SK-N-DZ (cell line): Measurements from ENCODE around the gene LMBR1.
"Not testable (repeated sequence)": the region's sequence is repeated elsewhere in the genome, so short reads cannot be mapped to it uniquely, and the experiment has no call there.

ENCODE experiments used
- DNase-seq: peaks from one replicate; pipeline ENCODE4 v3.0.0-alpha.2; 2015; ENCODE audit warnings: low spot score

Gene LMBR1

DNA sequence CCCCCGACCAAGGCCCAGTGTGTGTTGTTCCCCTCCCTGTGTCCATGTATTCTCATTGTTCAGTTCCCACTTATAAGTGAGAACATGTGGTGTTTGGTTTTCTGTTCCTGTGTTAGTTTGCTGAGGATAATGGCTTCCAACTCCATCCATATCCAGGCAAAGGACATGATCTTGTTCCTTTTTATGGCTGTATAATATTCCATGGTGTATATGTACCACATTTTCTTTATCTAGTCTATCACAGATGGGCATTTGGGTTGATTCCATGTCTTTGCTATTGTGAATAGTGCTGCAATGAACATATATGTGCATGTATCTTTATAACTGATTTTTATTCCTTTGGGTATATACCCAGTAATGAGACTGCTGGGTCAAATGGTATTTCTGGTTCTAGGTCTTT, 191.2 kb downstream of the LMBR1 start:
- not testable (repeated sequence) for DNase-seq

DNA sequence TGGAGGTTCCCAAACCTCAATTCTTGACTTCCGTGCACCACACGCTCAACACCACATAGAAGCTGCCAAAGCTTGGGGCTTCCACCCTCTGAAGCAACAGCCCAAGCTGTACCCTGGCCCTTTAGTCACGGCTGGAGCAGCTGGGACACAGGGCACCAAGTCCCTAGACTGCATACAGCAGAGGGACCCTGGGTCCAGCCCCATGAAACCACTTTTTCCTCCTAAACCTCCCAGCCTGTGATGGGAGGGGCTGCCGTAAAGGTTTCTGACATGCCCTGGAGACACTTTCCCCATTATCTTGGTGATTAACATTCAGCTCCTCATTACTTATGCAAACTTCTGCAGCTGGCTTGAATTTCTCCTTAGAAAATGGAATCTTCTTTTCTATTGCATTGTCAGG, 194.5 kb downstream of the LMBR1 start:
- not testable (repeated sequence) for DNase-seq

DNA sequence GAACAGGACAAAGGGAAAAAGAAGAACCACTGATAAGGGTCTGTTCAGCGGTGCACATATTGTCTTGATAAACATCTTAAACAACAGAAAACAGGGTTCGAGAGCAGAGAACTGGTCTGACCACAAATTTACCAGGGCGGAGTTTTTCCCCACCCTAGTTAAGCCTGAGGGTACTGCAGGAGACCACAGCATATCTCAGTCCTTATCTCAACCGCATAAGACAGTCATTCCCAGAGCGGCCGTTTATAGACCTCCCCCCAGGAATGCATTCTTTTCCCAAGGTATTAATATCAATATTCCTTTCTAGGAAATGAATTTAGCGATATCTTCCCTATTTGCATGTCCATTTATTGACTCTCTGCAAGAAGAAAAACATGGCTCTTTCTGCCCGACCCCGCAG, 195.7 kb downstream of the LMBR1 start:
- not testable (repeated sequence) for DNase-seq

DNA sequence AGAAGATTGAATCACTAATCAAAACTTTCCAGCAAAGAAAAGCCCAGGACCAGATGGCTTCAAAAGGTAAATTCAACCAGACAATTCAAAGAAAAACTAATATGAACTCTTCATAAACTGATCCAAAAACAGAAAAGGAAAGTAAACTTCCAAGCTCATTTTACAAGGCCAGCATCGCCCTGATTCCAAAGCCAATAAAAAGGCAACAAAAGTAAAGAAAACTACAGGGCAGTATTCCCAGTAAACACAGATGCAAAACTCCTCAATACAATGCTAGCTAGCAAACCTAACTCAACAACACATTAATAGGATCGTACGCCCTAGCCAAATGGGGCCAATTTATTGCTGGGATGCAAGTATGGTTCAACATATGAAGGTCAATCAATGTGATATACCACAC, 199.4 kb downstream of the LMBR1 start:
- no peak for DNase-seq

GRCh38 chr7:156692849-156693248, 200.1 kb downstream of the LMBR1 start:
- DNase-seq, result no peak

- no peak for DNase-seq
These were observed 201.2 kb downstream of the LMBR1 start for GRCh38 chr7:156691764-156692163.

- no peak for DNase-seq
These were observed 208.3 kb downstream of the LMBR1 start for GRCh38 chr7:156684661-156685060.

- DNase-seq, result no peak
These were observed 208.7 kb downstream of the LMBR1 start for GRCh38 chr7:156684251-156684650.

DNA sequence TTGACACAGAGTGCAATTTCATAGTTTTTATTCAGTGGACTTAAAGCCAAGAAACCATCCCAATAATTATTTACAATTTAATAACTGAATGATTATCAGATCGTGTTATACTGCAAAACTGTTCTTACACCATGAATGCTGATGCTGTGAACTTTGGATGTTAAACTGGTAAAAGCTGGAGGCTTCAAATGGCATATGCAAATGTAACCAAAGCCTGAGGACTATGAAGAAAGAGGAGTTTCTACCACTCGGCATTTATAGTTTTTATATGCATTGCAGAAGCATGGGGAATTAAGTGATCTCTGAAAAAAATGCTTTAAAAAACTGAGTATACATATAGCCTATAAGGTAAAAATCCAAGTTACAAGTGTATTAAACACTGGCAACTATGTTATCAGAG, 210.1 kb downstream of the LMBR1 start:
- no peak for DNase-seq

DNA sequence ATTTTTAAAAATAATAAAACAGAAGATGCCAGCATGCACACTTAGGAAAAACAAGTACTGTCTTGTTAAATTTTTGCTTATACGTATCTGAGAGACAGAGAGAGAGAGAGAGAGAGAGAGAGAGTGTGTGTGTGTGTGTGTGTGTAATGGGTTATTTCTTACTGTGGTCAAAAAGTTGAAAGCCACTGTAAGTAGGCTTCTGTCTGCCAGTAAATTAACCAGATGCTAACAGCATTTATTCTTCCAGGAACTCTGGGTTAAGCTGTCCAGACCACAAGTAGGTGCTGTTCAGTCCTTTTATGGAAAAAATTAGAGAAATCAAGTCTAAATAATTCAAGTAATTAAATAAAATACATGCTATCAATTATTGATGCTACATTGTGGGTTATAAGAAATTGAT, 212.7 kb downstream of the LMBR1 start:
- DNase-seq, result no peak

- DNase-seq, result no peak
These were observed 215.5 kb downstream of the LMBR1 start for GRCh38 chr7:156677374-156678054.

DNA sequence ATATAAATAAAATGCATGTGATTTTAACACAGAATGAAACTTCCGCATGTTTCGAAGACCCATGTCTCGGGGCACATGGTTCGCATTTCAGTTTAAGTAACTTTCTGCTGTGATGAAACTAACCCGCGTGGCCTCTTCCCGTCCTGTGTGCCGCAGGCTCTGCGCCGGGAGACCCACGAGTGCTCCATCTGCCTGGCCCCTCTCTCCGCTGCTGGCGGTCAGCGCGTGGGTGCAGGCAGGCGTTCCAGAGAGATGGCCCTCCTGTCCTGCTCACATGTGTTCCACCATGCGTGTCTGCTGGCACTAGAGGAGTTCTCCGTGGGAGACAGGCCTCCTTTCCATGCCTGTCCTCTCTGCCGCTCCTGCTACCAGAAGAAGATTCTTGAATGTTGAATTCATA, 216.7 kb downstream of the LMBR1 start:
- DNase-seq, result no peak

- DNase-seq, result no peak
These were observed 217.3 kb downstream of the LMBR1 start for GRCh38 chr7:156675721-156676120.

GRCh38 chr7:156673902-156674301, 219.1 kb downstream of the LMBR1 start:
- no peak for DNase-seq

- DNase-seq, result no peak
These were observed 219.5 kb downstream of the LMBR1 start for GRCh38 chr7:156673454-156673853.

DNA sequence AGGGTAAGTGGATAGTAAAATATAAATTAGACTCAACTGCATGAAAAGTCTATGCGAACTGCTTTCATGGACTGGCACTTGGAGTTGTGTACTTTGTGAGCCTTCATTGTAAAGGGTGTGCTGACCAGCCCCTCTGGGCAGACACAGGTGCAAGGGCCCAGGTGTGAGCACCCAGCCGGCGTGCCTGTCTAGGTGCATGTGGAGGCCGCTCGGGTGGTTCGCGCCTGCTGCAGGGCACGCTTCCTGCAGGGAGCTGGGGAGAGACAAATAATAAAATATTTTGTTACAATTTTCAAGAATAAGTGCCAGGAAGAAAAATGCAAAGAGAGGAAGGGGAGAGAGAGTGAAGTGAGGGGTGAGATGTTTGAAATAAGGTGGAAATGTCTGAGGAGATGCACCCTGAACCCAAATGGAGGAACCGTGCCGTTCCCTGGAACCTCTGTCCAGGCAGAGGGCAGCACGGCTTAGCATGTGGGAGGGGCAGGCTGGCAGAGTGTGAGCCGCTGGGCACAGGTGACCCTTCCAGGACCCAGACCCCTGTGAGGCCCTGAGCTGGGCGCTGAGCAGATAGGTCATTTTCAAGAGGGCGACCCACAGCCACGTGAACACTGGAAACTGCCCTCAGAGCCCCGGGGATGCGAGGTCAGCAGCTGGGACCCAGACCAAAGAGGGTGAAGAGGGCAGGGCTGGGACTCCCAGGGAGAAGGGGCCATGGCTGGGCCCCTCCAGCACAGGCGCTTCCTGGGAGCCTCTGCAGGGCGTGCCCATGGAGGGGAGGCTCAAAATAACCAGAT, 223.8 kb downstream of the LMBR1 start:
- DNase-seq, result no peak

DNA sequence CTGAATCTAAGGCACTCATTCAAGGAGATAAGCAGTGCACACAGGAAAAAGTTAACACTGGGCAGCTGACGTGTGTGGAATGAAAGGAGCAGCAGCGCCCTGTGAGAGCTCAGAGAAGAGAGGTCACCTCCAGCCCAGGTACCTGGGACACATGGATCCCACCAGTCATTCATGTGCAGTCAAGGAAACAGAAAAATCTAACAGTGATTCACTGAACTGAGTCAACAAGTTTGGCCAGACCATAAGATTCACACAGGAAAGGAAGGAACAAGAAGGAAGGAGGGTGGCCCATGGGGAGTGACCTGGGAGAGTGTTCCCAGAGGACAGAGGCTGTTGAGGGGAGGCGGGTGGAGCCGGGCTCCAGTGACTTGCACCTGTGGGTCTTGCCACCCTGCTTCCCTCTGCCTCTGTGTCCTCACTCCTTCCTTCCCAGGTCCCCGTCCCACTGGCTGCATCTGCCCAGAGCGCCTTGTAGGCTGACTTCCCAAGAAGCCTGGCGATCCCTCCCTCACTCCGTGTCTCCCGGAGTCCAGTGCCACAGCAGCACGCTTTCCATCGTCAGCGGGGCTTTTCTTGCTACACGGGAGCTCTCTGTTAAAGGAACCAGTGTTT, 224.7 kb downstream of the LMBR1 start:
- no peak for DNase-seq

- no peak for DNase-seq
These were observed 225.9 kb downstream of the LMBR1 start for GRCh38 chr7:156667110-156667426.

- DNase-seq, result no peak
These were observed 226.4 kb downstream of the LMBR1 start for GRCh38 chr7:156666368-156667109.

DNA sequence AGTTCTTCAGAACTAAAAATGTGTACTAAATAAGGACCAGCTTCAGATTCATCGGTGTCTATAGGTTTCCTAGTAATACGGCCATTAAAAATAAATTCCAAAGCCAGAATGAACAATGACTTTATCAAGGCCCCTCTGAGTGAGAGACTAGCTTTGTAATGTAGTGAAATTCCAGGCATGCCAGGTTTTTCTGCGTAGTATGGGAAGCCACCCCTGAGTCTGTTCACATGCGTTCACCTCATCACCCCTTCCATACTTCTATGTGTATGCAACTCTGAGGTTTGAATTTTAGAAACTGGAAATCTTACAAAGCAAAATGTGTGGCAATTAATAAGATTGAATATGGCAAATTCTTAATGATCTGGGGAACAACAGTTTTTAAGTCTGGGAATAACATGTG, 227.9 kb downstream of the LMBR1 start:
- no peak for DNase-seq

- DNase-seq, result no peak
These were observed 230.7 kb downstream of the LMBR1 start for GRCh38 chr7:156662277-156662676.

DNA sequence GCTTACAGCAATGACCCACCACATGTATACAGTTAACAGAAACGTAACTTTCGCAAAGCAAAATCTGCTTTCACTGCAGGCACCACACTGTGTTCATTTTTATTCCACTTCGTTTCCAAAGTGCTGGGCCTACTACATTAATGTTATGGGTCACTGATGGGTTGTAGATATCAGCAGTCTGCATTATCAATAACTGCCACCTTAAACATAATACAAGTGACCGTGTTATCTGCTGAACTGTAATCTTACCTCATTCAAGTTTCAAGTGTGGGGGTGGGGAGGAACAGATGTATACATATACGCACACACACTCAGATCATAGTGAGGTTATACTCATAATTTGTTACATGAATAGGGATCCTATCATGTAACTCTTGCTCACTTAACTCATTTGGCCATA, 231.3 kb downstream of the LMBR1 start:
- no peak for DNase-seq
